ENCODE data around the gene PTPRK.

DNA sequence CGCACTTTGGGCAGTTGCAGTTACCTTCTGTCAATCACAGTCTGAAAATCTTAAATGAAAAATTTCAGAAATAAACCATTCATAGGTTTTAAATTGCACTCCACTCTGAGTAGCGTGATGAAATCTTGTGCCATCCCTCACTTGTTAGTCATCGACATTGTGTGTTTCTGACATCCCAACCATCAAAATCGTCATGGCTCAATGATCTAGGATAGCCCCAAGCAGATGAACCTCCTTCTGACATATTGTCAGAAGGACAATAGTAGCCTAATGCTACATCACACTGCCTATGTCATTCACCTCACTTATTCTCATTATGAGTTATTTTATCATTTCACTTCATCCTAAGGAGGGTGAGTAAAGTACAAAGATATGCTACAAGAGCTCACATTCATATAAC, 284.8 kb downstream of the PTPRK start:
- TF ChIP-seq, protein P1, sequence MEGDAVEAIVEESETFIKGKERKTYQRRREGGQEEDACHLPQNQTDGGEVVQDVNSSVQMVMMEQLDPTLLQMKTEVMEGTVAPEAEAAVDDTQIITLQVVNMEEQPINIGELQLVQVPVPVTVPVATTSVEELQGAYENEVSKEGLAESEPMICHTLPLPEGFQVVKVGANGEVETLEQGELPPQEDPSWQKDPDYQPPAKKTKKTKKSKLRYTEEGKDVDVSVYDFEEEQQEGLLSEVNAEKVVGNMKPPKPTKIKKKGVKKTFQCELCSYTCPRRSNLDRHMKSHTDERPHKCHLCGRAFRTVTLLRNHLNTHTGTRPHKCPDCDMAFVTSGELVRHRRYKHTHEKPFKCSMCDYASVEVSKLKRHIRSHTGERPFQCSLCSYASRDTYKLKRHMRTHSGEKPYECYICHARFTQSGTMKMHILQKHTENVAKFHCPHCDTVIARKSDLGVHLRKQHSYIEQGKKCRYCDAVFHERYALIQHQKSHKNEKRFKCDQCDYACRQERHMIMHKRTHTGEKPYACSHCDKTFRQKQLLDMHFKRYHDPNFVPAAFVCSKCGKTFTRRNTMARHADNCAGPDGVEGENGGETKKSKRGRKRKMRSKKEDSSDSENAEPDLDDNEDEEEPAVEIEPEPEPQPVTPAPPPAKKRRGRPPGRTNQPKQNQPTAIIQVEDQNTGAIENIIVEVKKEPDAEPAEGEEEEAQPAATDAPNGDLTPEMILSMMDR (IDR thresholded peaks at IDR 0.05) = no peak
- no peak for TF ChIP-seq POLR2A (IDR thresholded peaks at IDR 0.05)

Measured in lower leg skin (tissue), 3 donors.